Ascending aorta (tissue), 2 donors: ENCODE results near the gene CABS1. TPM values are rescaled to one million over a fixed set of nuclear protein-coding genes. Genes with fewer than 3 reads are reported as not detected.

ENCODE experiments used
- DNase-seq, 2 donors: peaks; one replicate each; pipeline ENCODE4 v3.0.0-alpha.2; 2019; ENCODE audit warnings: low spot score in 2 of 2
- H3K27ac ChIP-seq, 2 donors: fragments of 200-600 bp; sonication (generic); one replicate each; pipeline ENCODE4 v1.5.1; 2016 to 2017; ENCODE audit warnings: mild to moderate bottlenecking in 1 of 2
- H3K27me3 ChIP-seq: fragments of 200-600 bp; sonication (generic); one replicate; pipeline ENCODE4 v1.5.1; 2017
- H3K36me3 ChIP-seq, 2 donors: fragments of 200-600 bp; sonication (generic); one replicate each; pipeline ENCODE4 v1.5.1; 2016
- H3K4me1 ChIP-seq, 2 donors: fragments of 200-600 bp; sonication (generic); one replicate each; pipeline ENCODE4 v1.5.1; 2016 to 2017; ENCODE audit warnings: mild to moderate bottlenecking in 1 of 2
- H3K4me3 ChIP-seq, 2 donors: fragments of 200-600 bp; sonication (generic); one replicate each; pipeline ENCODE4 v1.5.1; 2016 to 2017; ENCODE audit warnings: mild to moderate bottlenecking in 1 of 2
- H3K9me3 ChIP-seq, 2 donors: fragments of 200-600 bp; sonication (generic); one replicate each; pipeline ENCODE4 v1.5.1; 2016
- CTCF ChIP-seq, 3 experiments: fragments of 200-600 bp in 2 of 3; fragments of 450-650 bp in 1 of 3; sonication (generic) in 2 of 3; IDR thresholded peaks; one replicate each; pipeline ENCODE4 v1.5.1; 2016 to 2019; ENCODE audit warnings: antibody characterized with exemption in 3 of 3, mild to moderate bottlenecking in 1 of 3, moderate library complexity in 1 of 3
- intact Hi-C: fragments of 100-400 bp; cut with DNase I; formaldehyde crosslinking; loops from one replicate; pipeline ENCODE4 v1.15.1; 2023
- total RNA-seq: library from RNA; depleted of rRNA; stranded (reverse); fragments of >200 nt; gene quantifications from one replicate; pipeline ENCODE4 v1.1.0, GENCODE V29; 2016

The CABS1 gene
- total RNA-seq, 1 donor from 2014 or later, result not detected

GRCh38 chr4:70360460-70360859 is 25.7 kb downstream of the CABS1 start, which contains the start of gene SMR3A:
SMR3A (plus strand) TSS chr4:70360760; CDS start chr4:70362116, 1,356 bp downstream.
- intact Hi-C loops, result no loop called here
- H3K27me3 ChIP-seq, result no peaks in the 10 kb centered on the region
- no peaks in the 10 kb centered on the region for H3K9me3 ChIP-seq
- no peak within 1 kb of the TSS for H3K4me3 ChIP-seq
- H3K27ac ChIP-seq, result no peak within 1 kb of the TSS
- DNase-seq, result no peak
- H3K36me3 ChIP-seq, result no peaks in the 10 kb centered on the region
- no peaks in the 10 kb centered on the region for H3K4me1 ChIP-seq
- no peak for TF ChIP-seq CTCF (IDR thresholded peaks at IDR 0.05)

GRCh38 chr4:70364002-70364401 is 29.2 kb downstream of the CABS1 start:
- no peak for TF ChIP-seq CTCF (IDR thresholded peaks at IDR 0.05)
- DNase-seq, result no peak
- intact Hi-C loops, result no loop called here

GRCh38 chr4:70365479-70365878 is 30.7 kb downstream of the CABS1 start:
- no peak for TF ChIP-seq CTCF (IDR thresholded peaks at IDR 0.05)
- no peaks in the 10 kb centered on the region for H3K4me1 ChIP-seq
- H3K27ac ChIP-seq, result no peak overlapping the region
- intact Hi-C loops, result no loop called here
- no peaks in the 10 kb centered on the region for H3K27me3 ChIP-seq
- H3K4me3 ChIP-seq, result no peak overlapping the region
- no peak for DNase-seq
- H3K36me3 ChIP-seq, result no peaks in the 10 kb centered on the region
- H3K9me3 ChIP-seq, result no peaks in the 10 kb centered on the region

More at GRCh38 chr4:70364002-70364401, 29.2 kb downstream of the CABS1 start:
- Histone ChIP-seq H3K4me3 (no peak overlapping the region), H3K27ac (no peak overlapping the region), H3K36me3 (no peaks in the 10 kb centered on the region), H3K4me1 (no peaks in the 10 kb centered on the region), H3K27me3 (no peaks in the 10 kb centered on the region), H3K9me3 (no peaks in the 10 kb centered on the region)

- Histone ChIP-seq H3K27me3 (no peaks in the 10 kb centered on the region), H3K4me3 (no peak overlapping the region), H3K27ac (no peak overlapping the region), H3K36me3 (no peaks in the 10 kb centered on the region), H3K4me1 (no peaks in the 10 kb centered on the region), H3K9me3 (no peaks in the 10 kb centered on the region)
- no peak for DNase-seq
- TF ChIP-seq CTCF (IDR thresholded peaks at IDR 0.05), result no peak
- intact Hi-C loops, result no loop called here
Measured at GRCh38 chr4:70367813-70368212, 33.0 kb downstream of the CABS1 start.

- Histone ChIP-seq H3K4me1 (no peaks in the 10 kb centered on the region), H3K27me3 (no peaks in the 10 kb centered on the region), H3K36me3 (no peaks in the 10 kb centered on the region), H3K27ac (no peak overlapping the region), H3K4me3 (no peak overlapping the region), H3K9me3 (peaks cover 0 to 3% of the 10 kb centered on the region in 2 donors)
- no peak for TF ChIP-seq CTCF (IDR thresholded peaks at IDR 0.05)
- intact Hi-C loops, result no loop called here
- DNase-seq, result no peak
Measured at GRCh38 chr4:70371987-70372386, 37.2 kb downstream of the CABS1 start.

GRCh38 chr4:70372760-70373159 is 38.0 kb downstream of the CABS1 start:
- TF ChIP-seq CTCF (IDR thresholded peaks at IDR 0.05), result no peak
- intact Hi-C loops, result no loop called here
- no peaks in the 10 kb centered on the region for H3K4me1 ChIP-seq
- H3K27ac ChIP-seq, result no peak overlapping the region
- DNase-seq, result no peak
- no peaks in the 10 kb centered on the region for H3K27me3 ChIP-seq
- H3K4me3 ChIP-seq, result no peak overlapping the region
- H3K9me3 ChIP-seq, result peaks cover 0 to 4% of the 10 kb centered on the region in 2 donors
- H3K36me3 ChIP-seq, result no peaks in the 10 kb centered on the region
